Hepatocyte (in vitro differentiated cells): ENCODE results near the gene CTNNBIP1. TPM values are rescaled to one million over a fixed set of nuclear protein-coding genes. Genes with fewer than 3 reads are reported as not detected.

Experiments
- DNase-seq: peaks from one replicate; pipeline ENCODE4 v3.0.0-alpha.2; 2016; ENCODE audit warnings: low spot score
- H2AFZ ChIP-seq: fragments of 200-600 bp; sonication (generic); 2 replicates; pipeline ENCODE4 v1.6.0; 2016; ENCODE audit warnings: antibody characterized with exemption, mild to moderate bottlenecking
- H3K27ac ChIP-seq: fragments of 200-600 bp; sonication (generic); 2 replicates; pipeline ENCODE4 v1.5.1; 2016; ENCODE audit warnings: mild to moderate bottlenecking
- H3K27me3 ChIP-seq: fragments of 200-600 bp; sonication (generic); 2 replicates; pipeline ENCODE4 v1.6.1; 2016
- H3K36me3 ChIP-seq: fragments of 200-600 bp; sonication (generic); replicated peaks from 2 replicates; pipeline ENCODE4 v1.5.1; 2016; ENCODE audit warnings: low read depth; ENCODE audit not compliant: insufficient read depth
- H3K4me1 ChIP-seq: fragments of 200-600 bp; sonication (generic); 2 replicates; pipeline ENCODE4 v1.5.1; 2016; ENCODE audit warnings: mild to moderate bottlenecking, moderate library complexity; ENCODE audit not compliant: insufficient read depth
- H3K4me2 ChIP-seq: fragments of 200-600 bp; sonication (generic); 2 replicates; pipeline ENCODE4 v1.6.0; 2016
- H3K4me3 ChIP-seq: fragments of 200-600 bp; sonication (generic); 2 replicates; pipeline ENCODE4 v1.5.1; 2016; ENCODE audit warnings: mild to moderate bottlenecking
- H3K79me2 ChIP-seq: fragments of 200-600 bp; sonication (generic); 2 replicates; pipeline ENCODE4 v1.6.0; 2017; ENCODE audit warnings: mild to moderate bottlenecking
- H3K9me2 ChIP-seq: fragments of 200-600 bp; sonication (generic); replicated peaks from 2 replicates; pipeline ENCODE4 v1.6.0; 2017; ENCODE audit warnings: mild to moderate bottlenecking; ENCODE audit not compliant: insufficient read depth
- H3K9me3 ChIP-seq: fragments of 200-600 bp; sonication (generic); 2 replicates; pipeline ENCODE4 v1.5.1; 2016; ENCODE audit warnings: low read depth, mild to moderate bottlenecking
- H4K20me1 ChIP-seq: fragments of 200-600 bp; sonication (generic); 2 replicates; pipeline ENCODE4 v1.6.0; 2016; ENCODE audit warnings: mild to moderate bottlenecking; ENCODE audit not compliant: insufficient read depth, poor library complexity, severe bottlenecking
- EZH2 ChIP-seq: fragments of 200-600 bp; sonication (generic); IDR thresholded peaks from 2 replicates; pipeline ENCODE4 v1.6.1; 2016; ENCODE audit warnings: antibody characterized with exemption, mild to moderate bottlenecking, borderline replicate concordance
- EZH2phosphoT487 ChIP-seq: fragments of 200-600 bp; sonication (generic); IDR thresholded peaks from one replicate; pipeline ENCODE4 v1.6.1; 2018; ENCODE audit warnings: antibody characterized with exemption, mild to moderate bottlenecking, low read depth, moderate library complexity; ENCODE audit not compliant: unreplicated experiment, severe bottlenecking
- WGBS: methylation state at CpG from one replicate; pipeline ENCODE4 v1.1.6; 2016; ENCODE audit warnings: low lambda C conversion rate; ENCODE audit errors: missing lambda C conversion rate; 5-methylcytosine and 5-hydroxymethylcytosine counted together
- polyA plus RNA-seq: library from polyadenylated mRNA; unstranded; fragments of >200 nt; fragmentation: Nextera tagmentation; extraction: Ambion mirVana; gene quantifications from 2 replicates; pipeline ENCODE4 v1.2.1, GENCODE V29; 2016
- total RNA-seq: library from RNA; depleted of rRNA; stranded (reverse); fragments of >200 nt; gene quantifications from 2 replicates; pipeline ENCODE4 v1.2.3, GENCODE V29; 2014
- TF ChIP-seq, protein P1 (sequence below): fragments of 200-600 bp; sonication (generic); IDR thresholded peaks from 2 replicates; pipeline ENCODE4 v1.5.1; 2016; ENCODE audit warnings: antibody characterized with exemption, mild to moderate bottlenecking; ENCODE audit not compliant: poor library complexity

The CTNNBIP1 gene
- total and polyA plus RNA-seq, 2 experiments from 2014 or later, result 25.2 to 49.8 TPM

DNA sequence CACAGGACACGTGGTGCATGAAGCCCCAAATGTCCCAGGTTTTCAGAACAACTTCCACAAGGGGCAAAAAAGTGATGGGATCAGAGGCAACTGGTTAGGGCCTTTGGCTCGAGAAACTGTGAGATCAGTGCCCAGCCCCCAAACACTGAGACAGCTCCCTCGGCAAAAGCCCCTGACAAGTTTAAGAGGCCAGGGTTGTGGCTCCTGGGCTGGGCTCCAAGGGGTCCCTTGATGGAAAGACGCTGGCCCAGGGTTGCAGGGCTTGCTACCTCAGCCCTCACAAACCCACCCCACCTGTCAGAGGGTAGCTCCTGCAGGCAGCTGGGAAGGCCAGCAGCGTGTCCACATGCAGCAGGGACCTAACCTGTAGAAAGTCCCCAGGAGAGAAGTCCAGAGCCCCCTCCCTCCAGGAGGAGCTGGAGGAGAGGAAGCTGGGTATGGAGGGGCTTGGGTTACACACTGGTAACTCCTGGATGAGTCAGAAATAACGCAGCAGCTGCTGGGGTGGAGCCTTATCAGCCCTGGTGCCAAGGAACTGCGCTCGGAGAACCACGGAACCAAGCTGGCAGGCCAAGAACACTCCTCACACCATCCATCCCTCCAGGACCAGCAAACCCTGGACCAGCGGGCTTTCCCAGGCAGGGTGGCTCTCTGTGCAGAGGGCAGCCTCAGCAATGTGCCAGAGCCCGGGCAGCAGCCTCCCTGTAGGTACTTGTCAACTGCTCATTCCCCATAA lies 37.5 kb downstream of the CTNNBIP1 start:
- no peaks in the 10 kb centered on the region for H4K20me1 ChIP-seq
- TF ChIP-seq EZH2, result no peak
- TF ChIP-seq EZH2phosphoT487, result no peak
- TF ChIP-seq, protein P1, sequence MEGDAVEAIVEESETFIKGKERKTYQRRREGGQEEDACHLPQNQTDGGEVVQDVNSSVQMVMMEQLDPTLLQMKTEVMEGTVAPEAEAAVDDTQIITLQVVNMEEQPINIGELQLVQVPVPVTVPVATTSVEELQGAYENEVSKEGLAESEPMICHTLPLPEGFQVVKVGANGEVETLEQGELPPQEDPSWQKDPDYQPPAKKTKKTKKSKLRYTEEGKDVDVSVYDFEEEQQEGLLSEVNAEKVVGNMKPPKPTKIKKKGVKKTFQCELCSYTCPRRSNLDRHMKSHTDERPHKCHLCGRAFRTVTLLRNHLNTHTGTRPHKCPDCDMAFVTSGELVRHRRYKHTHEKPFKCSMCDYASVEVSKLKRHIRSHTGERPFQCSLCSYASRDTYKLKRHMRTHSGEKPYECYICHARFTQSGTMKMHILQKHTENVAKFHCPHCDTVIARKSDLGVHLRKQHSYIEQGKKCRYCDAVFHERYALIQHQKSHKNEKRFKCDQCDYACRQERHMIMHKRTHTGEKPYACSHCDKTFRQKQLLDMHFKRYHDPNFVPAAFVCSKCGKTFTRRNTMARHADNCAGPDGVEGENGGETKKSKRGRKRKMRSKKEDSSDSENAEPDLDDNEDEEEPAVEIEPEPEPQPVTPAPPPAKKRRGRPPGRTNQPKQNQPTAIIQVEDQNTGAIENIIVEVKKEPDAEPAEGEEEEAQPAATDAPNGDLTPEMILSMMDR, result no peak
- no peak for DNase-seq
- no peaks in the 10 kb centered on the region for H3K36me3 ChIP-seq
- H3K4me2 ChIP-seq, result no peak overlapping the region
- no peak overlapping the region for H3K4me3 ChIP-seq
- no peaks in the 10 kb centered on the region for H3K9me3 ChIP-seq
- H3K27ac ChIP-seq, result no peak overlapping the region
- no peaks in the 10 kb centered on the region for H3K9me2 ChIP-seq
- H3K79me2 ChIP-seq, result no peaks in the 10 kb centered on the region
- no peak overlapping the region for H2AFZ ChIP-seq
- 89% methylated on average over 11 of the region's 11 CpGs for WGBS
- no peaks in the 10 kb centered on the region for H3K27me3 ChIP-seq
- peaks cover 3% of the 10 kb centered on the region for H3K4me1 ChIP-seq

DNA sequence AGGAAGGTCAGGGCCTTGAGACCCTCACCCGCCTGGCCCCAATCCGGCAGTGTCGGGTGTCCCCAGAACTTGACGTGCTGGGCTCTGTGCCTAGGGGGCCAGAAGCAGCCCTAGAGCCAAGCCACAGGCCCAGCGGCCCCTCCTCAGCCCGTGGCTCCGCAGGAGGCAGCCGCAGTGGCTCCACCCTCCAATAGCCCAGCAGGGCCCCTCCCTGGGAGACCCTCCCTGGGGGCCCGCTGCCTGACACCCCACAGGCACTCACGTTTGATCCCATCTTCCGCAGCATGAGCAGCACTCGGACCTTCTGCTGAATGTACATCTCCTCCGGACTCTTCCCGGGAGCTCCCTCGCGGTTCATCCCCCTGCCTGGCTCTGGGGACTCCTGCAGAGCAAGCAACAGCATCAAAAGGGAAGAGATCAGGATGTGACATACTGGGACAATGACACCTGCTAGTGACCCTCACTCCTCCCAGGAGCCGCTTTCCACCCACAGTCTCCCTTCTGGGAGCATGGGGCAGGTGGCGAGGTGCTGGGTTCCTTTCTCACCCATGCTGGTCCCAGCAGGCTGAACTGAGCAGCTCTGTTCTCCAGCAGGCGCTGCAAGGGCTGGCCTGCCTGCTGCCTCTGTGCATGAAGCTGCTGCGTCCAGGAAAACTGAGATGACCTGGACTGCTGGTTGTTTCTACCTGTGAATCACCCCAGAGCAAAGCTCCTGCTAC lies 38.2 kb downstream of the CTNNBIP1 start:
- H3K4me1 ChIP-seq, result peaks cover 3% of the 10 kb centered on the region
- TF ChIP-seq EZH2 (no peak), EZH2phosphoT487 (no peak)
- TF ChIP-seq, protein P1, result no peak
- H4K20me1 ChIP-seq, result no peaks in the 10 kb centered on the region
- WGBS, result 87% methylated on average over 20 of the region's 20 CpGs
- H3K79me2 ChIP-seq, result no peaks in the 10 kb centered on the region
- no peaks in the 10 kb centered on the region for H3K9me2 ChIP-seq
- H3K9me3 ChIP-seq, result no peaks in the 10 kb centered on the region
- no peak overlapping the region for H2AFZ ChIP-seq
- no peak for DNase-seq
- no peaks in the 10 kb centered on the region for H3K27me3 ChIP-seq
- no peaks in the 10 kb centered on the region for H3K36me3 ChIP-seq
- no peak overlapping the region for H3K27ac ChIP-seq
- no peak overlapping the region for H3K4me3 ChIP-seq
- no peak overlapping the region for H3K4me2 ChIP-seq

- Histone ChIP-seq H3K4me2 (no peak overlapping the region), H3K4me1 (peaks cover 3% of the 10 kb centered on the region), H3K79me2 (no peaks in the 10 kb centered on the region), H2AFZ (no peak overlapping the region), H3K9me2 (no peaks in the 10 kb centered on the region), H3K27ac (no peak overlapping the region), H3K36me3 (no peaks in the 10 kb centered on the region), H3K27me3 (no peaks in the 10 kb centered on the region), H3K4me3 (no peak overlapping the region), H3K9me3 (no peaks in the 10 kb centered on the region), H4K20me1 (no peaks in the 10 kb centered on the region)
- DNase-seq, result no peak
- no peak for TF ChIP-seq EZH2phosphoT487
- 97% methylated on average over 9 of the region's 9 CpGs for WGBS
Observed at GRCh38 chr1:9871021-9871420, 39.0 kb downstream of the CTNNBIP1 start.

- Histone ChIP-seq H3K27ac (no peak overlapping the region), H3K9me3 (no peaks in the 10 kb centered on the region), H3K4me1 (peaks cover 3% of the 10 kb centered on the region), H3K27me3 (no peaks in the 10 kb centered on the region), H3K4me3 (no peak overlapping the region), H3K9me2 (no peaks in the 10 kb centered on the region), H4K20me1 (no peaks in the 10 kb centered on the region), H3K79me2 (no peaks in the 10 kb centered on the region), H3K4me2 (no peak overlapping the region), H2AFZ (no peak overlapping the region), H3K36me3 (no peaks in the 10 kb centered on the region)
- DNase-seq, result no peak
- TF ChIP-seq, protein P1, result no peak
- no peak for TF ChIP-seq EZH2
- no peak for TF ChIP-seq EZH2phosphoT487
- 93% methylated on average over 4 of the region's 4 CpGs for WGBS
Observed at GRCh38 chr1:9870572-9870971, 39.5 kb downstream of the CTNNBIP1 start.
